KG1 (cell line): ENCODE data around the gene LRRN2.
"Not testable (repeated sequence)": the region's sequence is repeated elsewhere in the genome, so short reads cannot be mapped to it uniquely, and the experiment has no call there.

Experiments
- DNase-seq: peaks from one replicate; lab custom pipeline; 2025; lab: John Stamatoyannopoulos, UW

The LRRN2 gene

GRCh38 chr1:204692325-204692840, 6.8 kb upstream of the LRRN2 start:
- no peak for DNase-seq

GRCh38 chr1:204691328-204691730, 5.8 kb upstream of the LRRN2 start:
- DNase-seq = not testable (repeated sequence)

- no peak for DNase-seq
Measured at GRCh38 chr1:204688776-204689175, 3.2 kb upstream of the LRRN2 start.

GRCh38 chr1:204688007-204688406, 2.5 kb upstream of the LRRN2 start:
- no peak for DNase-seq

DNA sequence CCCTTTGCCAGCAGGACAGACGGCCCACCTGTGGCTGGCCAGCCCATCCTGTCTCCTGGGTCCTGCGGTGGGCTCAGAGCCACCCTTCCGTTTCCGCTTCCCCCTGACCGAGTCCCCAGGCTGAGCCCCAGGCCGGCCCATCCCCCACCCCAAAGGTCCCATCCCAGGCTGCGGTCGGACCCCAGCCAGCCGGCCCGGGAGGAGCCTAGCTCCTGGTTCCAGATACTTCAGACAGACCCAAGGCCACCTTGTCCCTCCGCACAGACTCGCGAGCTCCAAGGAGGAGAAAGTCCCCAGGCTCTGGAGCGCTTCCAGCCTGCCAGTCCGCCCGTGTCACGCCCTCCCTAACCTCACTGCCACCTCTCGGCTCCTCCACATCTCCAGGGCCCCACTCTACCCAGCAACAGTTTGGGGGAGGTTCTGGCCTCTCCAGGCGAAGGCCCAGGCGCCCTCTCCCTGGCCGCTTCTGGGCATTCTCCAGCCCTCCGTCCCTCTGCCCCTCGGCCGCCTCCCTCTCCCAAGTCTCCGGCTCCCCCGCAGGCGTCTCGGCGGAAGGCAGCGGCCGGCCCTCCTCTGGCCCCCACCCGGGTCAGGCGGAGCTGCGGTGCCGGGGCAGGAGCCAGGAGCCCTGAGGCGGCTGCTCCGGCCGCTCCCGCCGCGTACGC, 835 bp downstream of the LRRN2 start:
- no peak for DNase-seq

- DNase-seq = no peak
Measured at GRCh38 chr1:204684206-204684570, 1.4 kb downstream of the LRRN2 start.

- DNase-seq = no peak
Measured at GRCh38 chr1:204683284-204684205, 2.0 kb downstream of the LRRN2 start.

DNA sequence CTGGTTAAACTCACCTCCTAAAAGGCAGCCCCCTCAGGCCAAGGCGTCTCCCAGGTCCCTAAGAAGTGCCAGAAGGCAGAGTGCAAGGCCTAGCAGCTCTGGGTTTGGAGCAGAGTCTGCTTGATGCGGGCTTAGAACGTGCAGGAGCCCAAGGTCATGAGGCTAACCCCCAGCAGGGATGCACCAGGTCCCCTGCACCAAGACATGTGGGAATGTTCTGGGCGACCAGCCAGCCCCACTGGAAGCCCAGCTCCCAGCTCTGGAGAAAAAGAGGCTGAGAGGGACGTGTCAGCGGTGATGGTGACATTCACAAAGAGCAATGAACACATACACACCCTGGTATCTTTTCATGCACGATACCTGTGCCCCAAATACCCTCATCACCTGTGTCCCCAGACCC, 5.1 kb downstream of the LRRN2 start:
- no peak for DNase-seq

- no peak for DNase-seq
Measured at GRCh38 chr1:204680051-204680450, 5.5 kb downstream of the LRRN2 start.

- no peak for DNase-seq
Measured at GRCh38 chr1:204678721-204679475, 6.6 kb downstream of the LRRN2 start.

DNA sequence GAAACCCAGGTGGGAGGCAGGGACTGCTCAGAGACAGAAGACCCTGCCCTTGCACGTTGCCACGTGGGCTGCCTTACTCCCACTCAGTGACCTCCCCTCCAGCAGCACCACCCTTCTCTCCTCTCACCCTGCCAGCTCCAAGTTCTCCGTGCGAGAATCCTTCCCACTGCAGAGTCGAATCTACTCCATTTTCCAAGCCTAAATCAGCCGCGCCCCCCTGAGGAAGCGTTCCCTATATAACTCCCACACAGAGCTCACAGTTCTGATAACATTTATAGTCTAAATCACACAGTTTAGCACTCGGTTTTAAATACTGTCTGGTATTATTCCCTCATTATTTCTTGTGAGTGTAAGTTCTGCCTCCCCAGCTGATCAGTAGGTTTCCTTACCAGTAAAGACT, 7.7 kb downstream of the LRRN2 start:
- no peak for DNase-seq

DNA sequence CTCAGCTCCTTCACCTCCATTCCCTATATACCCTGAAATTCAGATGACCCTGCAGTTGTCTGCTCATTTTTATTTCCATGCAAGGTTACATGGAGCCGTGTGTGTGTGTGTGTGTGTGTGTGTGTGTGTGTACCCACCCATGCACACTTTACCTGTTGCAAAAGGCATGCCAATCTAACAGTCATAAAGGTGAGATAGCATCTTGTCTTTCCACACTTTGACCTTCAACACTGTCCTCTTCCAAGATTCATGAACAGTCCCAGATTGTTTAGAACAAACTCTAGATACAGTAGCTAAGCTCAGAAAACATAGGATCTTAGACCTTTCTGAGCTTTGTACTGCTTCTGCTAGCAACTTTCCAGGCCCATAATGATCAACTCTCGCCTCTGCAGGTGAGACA, 9.5 kb downstream of the LRRN2 start:
- DNase-seq = no peak

DNA sequence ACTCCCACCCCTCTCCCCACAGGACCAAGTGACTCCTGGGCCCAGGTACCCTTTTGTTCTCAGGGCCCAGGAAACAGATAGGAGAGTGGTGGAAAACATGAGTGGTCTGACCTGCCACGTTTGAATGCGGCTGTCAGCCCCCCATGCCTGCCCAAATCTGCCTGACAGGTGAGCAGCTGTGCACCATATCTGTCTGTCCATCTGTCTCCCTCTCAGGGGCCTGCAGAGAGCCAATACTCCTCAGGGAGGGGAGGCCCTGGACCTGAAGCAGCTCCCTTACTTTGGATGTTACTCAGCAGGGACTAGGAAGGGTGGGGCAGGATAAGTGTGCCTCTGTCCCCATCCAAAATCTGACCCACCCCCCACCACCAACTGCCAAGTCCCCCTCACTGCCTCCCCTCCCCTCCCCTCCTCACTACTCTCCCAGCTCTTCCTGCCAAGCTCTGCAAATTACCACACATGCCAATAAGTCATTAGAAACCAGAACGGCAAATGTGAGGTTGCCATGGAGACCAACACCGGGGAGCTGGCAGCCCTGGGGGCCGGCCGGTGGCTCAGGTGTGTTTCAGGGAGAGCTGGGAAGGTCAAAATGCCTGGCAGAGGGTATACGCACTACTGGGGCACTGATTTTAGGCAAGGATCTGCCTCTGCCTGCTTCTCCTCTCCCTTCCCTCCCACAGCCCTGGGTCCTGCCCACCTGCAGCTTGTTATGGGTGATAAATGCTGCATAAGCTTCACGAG, 11.5 kb downstream of the LRRN2 start:
- DNase-seq = no peak

- DNase-seq = no peak
Measured at GRCh38 chr1:204673209-204673608, 12.3 kb downstream of the LRRN2 start.

GRCh38 chr1:204672482-204673121, 12.9 kb downstream of the LRRN2 start:
- no peak for DNase-seq

- no peak for DNase-seq
Measured at GRCh38 chr1:204672069-204672468, 13.5 kb downstream of the LRRN2 start.

DNA sequence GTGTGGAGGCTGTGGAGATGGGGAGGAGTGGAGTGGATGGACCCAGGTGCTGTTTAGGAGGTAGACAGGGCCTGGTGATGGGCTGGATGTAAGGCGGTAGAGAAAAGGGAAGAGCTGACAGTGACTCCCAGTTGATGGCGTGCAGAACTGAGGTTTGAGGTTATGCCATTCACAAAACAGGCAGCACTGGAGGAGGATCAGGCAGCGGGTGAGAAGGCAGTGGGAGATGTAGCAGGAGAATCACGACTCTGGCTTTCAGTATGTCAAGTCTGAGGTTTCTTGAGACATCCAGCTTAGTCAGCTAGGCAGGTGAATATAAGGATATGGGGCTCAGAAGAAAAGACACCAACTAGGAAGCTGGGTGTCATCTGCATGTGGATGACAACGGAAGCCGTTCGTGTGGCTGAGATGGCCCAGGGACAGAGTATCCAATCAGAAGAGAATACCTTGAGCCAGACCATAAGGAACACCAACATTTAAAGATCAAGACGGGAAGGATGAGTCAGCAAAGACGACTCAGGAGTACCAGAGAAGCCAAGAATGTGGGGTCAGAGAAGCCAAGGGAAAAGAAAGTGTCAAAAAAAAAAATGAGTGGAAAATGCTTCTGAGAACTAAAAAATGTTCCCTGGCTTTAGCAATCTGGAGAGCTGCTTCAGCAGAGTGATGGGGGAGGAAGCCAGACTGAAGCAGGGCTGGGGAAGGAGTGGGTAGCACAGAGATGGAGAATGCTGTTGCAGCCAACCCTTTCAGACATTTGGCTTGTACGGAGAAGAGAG, 15.2 kb downstream of the LRRN2 start:
- DNase-seq = no peak

GRCh38 chr1:204669579-204669978, 16.0 kb downstream of the LRRN2 start:
- no peak for DNase-seq

- no peak for DNase-seq
Measured at GRCh38 chr1:204664384-204664651, 21.2 kb downstream of the LRRN2 start.

DNA sequence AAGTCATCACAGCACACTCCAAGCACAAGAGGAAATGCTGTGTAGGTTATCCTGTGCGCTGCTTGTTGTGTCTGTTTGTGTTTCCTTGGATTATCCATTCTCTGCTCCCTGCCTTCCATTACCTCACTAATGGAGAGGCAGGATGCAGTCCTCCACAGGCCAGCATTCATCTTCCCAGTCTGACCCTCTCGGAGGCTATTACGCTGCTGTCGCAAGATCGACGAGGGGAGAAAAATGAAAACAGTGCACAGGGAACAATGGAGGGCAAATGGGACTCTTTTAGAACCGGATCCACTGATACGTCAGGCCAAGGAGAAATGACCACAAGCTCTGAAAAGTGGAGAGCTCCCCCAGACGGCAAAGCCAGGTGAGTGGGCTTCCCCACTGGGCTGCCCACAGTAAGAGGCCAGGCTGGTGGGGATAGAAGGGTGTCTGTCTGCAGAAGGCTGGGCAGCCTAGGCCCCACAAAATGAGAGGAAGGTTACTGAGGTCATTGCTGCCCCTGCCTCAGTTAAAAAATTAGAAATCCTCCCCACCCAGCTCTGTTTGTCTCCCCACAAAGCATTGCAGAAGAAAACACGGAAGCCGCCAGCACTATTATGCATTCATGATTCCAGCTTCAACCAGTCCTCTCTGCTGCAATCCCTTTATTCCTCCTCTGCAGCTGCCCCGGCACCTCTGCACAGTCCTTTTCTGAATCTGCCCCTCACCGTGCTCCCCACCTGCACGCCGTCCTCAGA, 21.7 kb downstream of the LRRN2 start:
- DNase-seq = no peak
